Mucosa of stomach (tissue), 1 donor: ENCODE results near the gene PCSK5.
"Not testable (repeated sequence)": the region's sequence is repeated elsewhere in the genome, so short reads cannot be mapped to it uniquely, and the experiment has no call there.

Experiments
- H3K27me3 ChIP-seq: one replicate; pipeline ENCODE4 v1.7.0; 2013; ENCODE audit warnings: mild to moderate bottlenecking, low read length; ENCODE audit not compliant: control insufficient read depth, insufficient read depth
- H3K36me3 ChIP-seq: one replicate; pipeline ENCODE4 v1.7.0; 2013; ENCODE audit warnings: low read length; ENCODE audit not compliant: control insufficient read depth, insufficient read depth
- H3K4me1 ChIP-seq: one replicate; pipeline ENCODE4 v1.7.0; 2013; ENCODE audit warnings: mild to moderate bottlenecking, low read length; ENCODE audit not compliant: control insufficient read depth, insufficient read depth
- H3K4me3 ChIP-seq: one replicate; pipeline ENCODE4 v1.7.0; 2013; ENCODE audit warnings: low read length
- H3K9ac ChIP-seq: one replicate; pipeline ENCODE4 v1.7.0; 2013; ENCODE audit warnings: mild to moderate bottlenecking, low read length, moderate library complexity
- H3K9me3 ChIP-seq: one replicate; pipeline ENCODE4 v1.7.0; 2013; ENCODE audit warnings: mild to moderate bottlenecking, low read length, moderate library complexity; ENCODE audit not compliant: control insufficient read depth
- donor health status: Pancreatic carcinoma.

The PCSK5 gene

GRCh38 chr9:76322810-76323209, 432.3 kb downstream of the PCSK5 start:
- no peak overlapping the region for H3K9ac ChIP-seq
- H3K36me3 ChIP-seq, result no peaks in the 10 kb centered on the region
- H3K4me3 ChIP-seq, result no peak overlapping the region
- no peaks in the 10 kb centered on the region for H3K9me3 ChIP-seq
- H3K27me3 ChIP-seq, result no peaks in the 10 kb centered on the region
- H3K4me1 ChIP-seq, result no peaks in the 10 kb centered on the region

GRCh38 chr9:76323490-76323889, 433.0 kb downstream of the PCSK5 start:
- H3K4me3 ChIP-seq, result no peak overlapping the region
- no peaks in the 10 kb centered on the region for H3K27me3 ChIP-seq
- no peaks in the 10 kb centered on the region for H3K36me3 ChIP-seq
- no peaks in the 10 kb centered on the region for H3K4me1 ChIP-seq
- no peaks in the 10 kb centered on the region for H3K9me3 ChIP-seq
- H3K9ac ChIP-seq, result no peak overlapping the region

GRCh38 chr9:76324030-76324429, 433.6 kb downstream of the PCSK5 start:
- H3K4me3 ChIP-seq, H3K27me3 ChIP-seq, H3K9me3 ChIP-seq, H3K9ac ChIP-seq, H3K36me3 ChIP-seq, H3K4me1 ChIP-seq: not testable (repeated sequence)

- Histone ChIP-seq H3K9me3 (no peaks in the 10 kb centered on the region), H3K4me3 (no peak overlapping the region), H3K4me1 (no peaks in the 10 kb centered on the region), H3K27me3 (no peaks in the 10 kb centered on the region), H3K9ac (no peak overlapping the region), H3K36me3 (no peaks in the 10 kb centered on the region)
These were observed 439.6 kb downstream of the PCSK5 start for GRCh38 chr9:76330034-76330433.

- Histone ChIP-seq H3K9me3 (no peaks in the 10 kb centered on the region), H3K4me3 (no peak overlapping the region), H3K4me1 (no peaks in the 10 kb centered on the region), H3K36me3 (no peaks in the 10 kb centered on the region), H3K27me3 (no peaks in the 10 kb centered on the region), H3K9ac (no peak overlapping the region)
These were observed 442.9 kb downstream of the PCSK5 start for GRCh38 chr9:76333388-76333787.

- H3K9ac ChIP-seq, result no peak overlapping the region
- H3K4me3 ChIP-seq, result no peak overlapping the region
- no peaks in the 10 kb centered on the region for H3K36me3 ChIP-seq
- H3K9me3 ChIP-seq, result no peaks in the 10 kb centered on the region
- no peaks in the 10 kb centered on the region for H3K4me1 ChIP-seq
- no peaks in the 10 kb centered on the region for H3K27me3 ChIP-seq
These were observed 443.5 kb downstream of the PCSK5 start for GRCh38 chr9:76333964-76334363.

- Histone ChIP-seq H3K4me1 (no peaks in the 10 kb centered on the region), H3K4me3 (no peak overlapping the region), H3K36me3 (no peaks in the 10 kb centered on the region), H3K9ac (no peak overlapping the region), H3K9me3 (no peaks in the 10 kb centered on the region), H3K27me3 (no peaks in the 10 kb centered on the region)
These were observed 445.6 kb downstream of the PCSK5 start for GRCh38 chr9:76336027-76336426.

- Histone ChIP-seq H3K27me3 (no peaks in the 10 kb centered on the region), H3K9ac (no peak overlapping the region), H3K9me3 (no peaks in the 10 kb centered on the region), H3K4me1 (no peaks in the 10 kb centered on the region), H3K36me3 (no peaks in the 10 kb centered on the region), H3K4me3 (no peak overlapping the region)
These were observed 447.9 kb downstream of the PCSK5 start for GRCh38 chr9:76338418-76338817.

- H3K9ac ChIP-seq, result no peak overlapping the region
- no peaks in the 10 kb centered on the region for H3K36me3 ChIP-seq
- no peaks in the 10 kb centered on the region for H3K27me3 ChIP-seq
- H3K4me3 ChIP-seq, result no peak overlapping the region
- no peaks in the 10 kb centered on the region for H3K9me3 ChIP-seq
- no peaks in the 10 kb centered on the region for H3K4me1 ChIP-seq
These were observed 451.1 kb downstream of the PCSK5 start for GRCh38 chr9:76341616-76342015.

GRCh38 chr9:76342201-76342600, 451.7 kb downstream of the PCSK5 start:
- H3K4me1 ChIP-seq, result no peaks in the 10 kb centered on the region
- H3K27me3 ChIP-seq, result no peaks in the 10 kb centered on the region
- H3K4me3 ChIP-seq, result no peak overlapping the region
- H3K9me3 ChIP-seq, result no peaks in the 10 kb centered on the region
- H3K36me3 ChIP-seq, result no peaks in the 10 kb centered on the region
- H3K9ac ChIP-seq, result no peak overlapping the region

GRCh38 chr9:76342858-76343257, 452.4 kb downstream of the PCSK5 start:
- Histone ChIP-seq H3K4me1 (no peaks in the 10 kb centered on the region), H3K27me3 (no peaks in the 10 kb centered on the region), H3K36me3 (no peaks in the 10 kb centered on the region), H3K9me3 (no peaks in the 10 kb centered on the region), H3K9ac (no peak overlapping the region), H3K4me3 (no peak overlapping the region)

- no peaks in the 10 kb centered on the region for H3K4me1 ChIP-seq
- no peak overlapping the region for H3K4me3 ChIP-seq
- H3K9me3 ChIP-seq, result no peaks in the 10 kb centered on the region
- no peaks in the 10 kb centered on the region for H3K27me3 ChIP-seq
- no peak overlapping the region for H3K9ac ChIP-seq
- no peaks in the 10 kb centered on the region for H3K36me3 ChIP-seq
These were observed 459.4 kb downstream of the PCSK5 start for GRCh38 chr9:76349865-76350264.

GRCh38 chr9:76351006-76351405, 460.5 kb downstream of the PCSK5 start:
- Histone ChIP-seq H3K9ac (no peak overlapping the region), H3K27me3 (no peaks in the 10 kb centered on the region), H3K4me3 (no peak overlapping the region), H3K9me3 (no peaks in the 10 kb centered on the region), H3K4me1 (no peaks in the 10 kb centered on the region), H3K36me3 (no peaks in the 10 kb centered on the region)
